HG02759 (cell line): ENCODE results near the gene ADAMTS17.

Source experiments
- ATAC-seq: cut with Tn5 transposase; IDR thresholded peaks from one replicate; pipeline ENCODE4 v1.9.1; 2021; ENCODE audit warnings: mild to moderate bottlenecking, moderate library complexity; ENCODE audit not compliant: unreplicated experiment

Gene ADAMTS17

DNA sequence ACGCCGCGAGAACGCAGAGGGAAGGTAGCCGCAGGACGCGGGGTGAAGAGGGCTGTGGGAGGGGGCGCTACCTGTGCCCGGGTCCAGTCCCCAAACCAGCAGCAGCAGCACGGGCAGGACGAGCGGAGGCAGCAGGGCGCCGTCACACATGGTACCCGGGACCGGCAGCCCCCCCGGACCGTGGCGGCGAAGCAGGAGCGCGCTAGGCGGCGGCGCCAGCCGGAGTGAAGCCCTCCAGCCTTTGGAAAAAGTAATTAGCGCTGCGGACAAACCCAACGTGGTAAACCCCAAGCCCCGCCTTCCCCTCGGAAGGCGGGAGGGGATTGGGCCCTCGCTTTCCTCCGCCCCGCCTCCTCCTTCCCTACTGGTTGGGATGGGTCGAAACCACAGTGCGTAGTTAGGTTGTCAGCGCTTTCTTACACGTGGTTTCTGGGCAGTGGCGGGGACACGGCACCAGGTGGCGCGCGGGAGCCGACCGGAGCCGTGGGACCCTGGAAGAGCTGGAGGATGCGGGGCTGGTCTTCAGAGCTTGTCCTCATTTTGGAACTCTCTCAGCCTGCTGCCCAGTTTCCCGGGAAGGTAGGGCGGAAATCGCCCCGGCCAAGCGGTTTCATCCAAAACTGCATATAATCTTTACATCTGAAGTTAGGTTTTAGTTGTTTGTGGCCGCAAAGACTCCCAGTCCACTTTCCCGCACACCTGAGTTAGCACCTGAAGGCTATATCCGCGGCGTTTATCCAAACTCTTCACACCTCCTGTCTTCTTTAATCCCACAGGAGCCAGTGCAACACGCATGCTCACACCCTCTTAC, at the start of gene ADAMTS17:
Gene ADAMTS17, minus strand, starts transcription at position 226 of the 811 bp plus-strand sequence. Its CDS starts 76 bp downstream, at position 150.
- ATAC-seq: peak; percentile 98

- ATAC-seq: no peak
Observed at GRCh38 chr15:100385300-100386050, 43.7 kb upstream of the ADAMTS17 start.

- no peak for ATAC-seq
Observed at GRCh38 chr15:100384108-100384410, 42.3 kb upstream of the ADAMTS17 start.

- no peak for ATAC-seq
Observed at GRCh38 chr15:100383302-100384107, 41.7 kb upstream of the ADAMTS17 start.

GRCh38 chr15:100373942-100374341, 32.2 kb upstream of the ADAMTS17 start:
- no peak for ATAC-seq

GRCh38 chr15:100373120-100373896, 31.5 kb upstream of the ADAMTS17 start:
- no peak for ATAC-seq

GRCh38 chr15:100372739-100373119, 31.0 kb upstream of the ADAMTS17 start:
- ATAC-seq: no peak

DNA sequence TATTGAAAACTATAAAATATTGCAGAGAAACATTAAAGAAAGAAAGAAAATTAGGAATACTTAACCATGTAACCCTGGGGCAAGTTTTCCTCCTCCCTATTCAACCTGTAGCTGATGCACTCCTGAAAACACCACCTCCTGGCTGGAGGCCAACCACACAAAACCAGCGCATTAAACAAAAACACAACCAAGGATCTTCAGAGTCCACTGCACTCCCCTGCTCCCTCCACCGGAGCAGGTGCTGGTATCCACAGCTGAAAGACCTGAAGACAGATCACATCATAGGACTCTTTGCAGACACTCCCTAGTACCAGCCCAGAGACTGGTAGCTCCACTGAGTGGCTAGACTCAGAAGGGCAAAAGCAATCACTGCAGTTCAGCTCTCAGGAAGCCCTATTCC, 13.6 kb upstream of the ADAMTS17 start:
- ATAC-seq: no peak

DNA sequence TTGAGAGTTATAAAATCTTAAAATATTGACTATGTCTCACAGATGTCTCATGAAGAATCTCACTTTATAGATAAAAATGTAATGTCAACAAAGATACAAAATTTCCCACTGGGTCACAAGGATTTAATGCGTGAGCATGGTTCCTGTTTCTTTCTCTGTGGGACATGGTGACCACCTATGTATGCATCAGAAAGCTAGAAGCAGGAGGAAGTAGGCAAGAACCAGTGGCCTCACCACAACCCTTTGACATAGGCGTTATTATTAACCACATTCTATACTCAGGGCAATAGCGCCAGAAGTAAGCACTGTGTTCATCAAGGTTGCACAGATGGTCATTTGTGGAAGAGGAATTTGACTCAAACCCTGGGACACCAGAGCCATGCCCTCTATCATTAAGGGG, 11.7 kb upstream of the ADAMTS17 start:
- peak; percentile 32 for ATAC-seq

GRCh38 chr15:100350434-100351226, 8.9 kb upstream of the ADAMTS17 start:
- ATAC-seq: no peak

DNA sequence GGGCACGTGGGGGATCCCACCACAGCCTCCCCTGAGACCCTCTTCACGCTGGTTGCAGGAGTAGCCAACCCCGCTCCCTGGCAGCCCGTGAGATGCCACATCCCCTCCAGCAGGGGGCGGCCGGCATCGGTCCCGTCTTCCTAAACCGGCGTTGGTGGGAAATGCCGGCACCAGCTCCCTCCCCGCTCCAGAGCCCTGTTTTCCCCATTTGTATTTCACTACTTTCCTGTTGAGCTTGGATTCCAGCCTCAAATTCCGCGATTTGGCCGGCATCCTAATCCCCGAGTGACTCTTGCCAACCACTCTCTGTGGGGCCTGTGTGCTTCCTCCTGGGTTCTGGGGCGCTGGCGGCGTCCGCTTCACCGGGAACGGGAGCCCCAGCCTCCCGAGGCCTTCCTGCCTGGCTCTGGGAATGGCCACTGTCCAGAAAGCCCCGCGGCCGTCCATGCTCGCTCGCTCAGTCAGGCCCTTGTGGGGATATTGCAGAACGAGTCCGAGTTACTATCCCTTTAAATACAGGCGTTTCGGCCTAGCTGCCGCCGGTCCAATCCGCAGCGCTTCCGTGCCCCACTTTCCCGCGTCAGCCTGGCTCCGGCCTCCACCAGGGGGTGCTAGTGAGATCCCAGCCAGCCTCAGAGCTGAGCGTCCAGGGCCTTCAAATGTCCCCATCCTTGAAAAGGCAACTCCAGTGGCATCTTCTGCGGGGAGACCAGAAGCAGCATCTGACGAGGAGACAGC, 8.1 kb upstream of the ADAMTS17 start:
- ATAC-seq: peak; percentile 90

DNA sequence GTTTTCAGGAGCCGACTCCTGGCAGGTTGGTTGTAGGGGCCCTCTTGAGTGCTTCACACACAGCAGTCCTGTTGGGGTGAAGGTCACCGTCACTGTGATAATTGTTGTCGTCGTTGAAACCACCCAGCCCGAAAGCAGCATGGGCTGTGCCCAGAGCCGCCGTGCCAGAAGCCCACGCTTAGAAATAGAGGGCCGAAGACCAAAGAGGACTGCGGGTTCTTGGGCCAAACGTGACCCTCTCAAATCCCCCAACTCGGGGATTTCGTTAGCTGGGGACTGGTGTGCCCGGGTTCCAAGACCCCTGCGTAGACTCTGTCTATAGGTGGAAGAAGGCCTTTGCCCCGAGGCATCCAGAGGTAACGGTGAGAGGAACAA, 7.5 kb upstream of the ADAMTS17 start:
- no peak for ATAC-seq

- ATAC-seq: no peak
Observed at GRCh38 chr15:100348578-100348977, 6.8 kb upstream of the ADAMTS17 start.

DNA sequence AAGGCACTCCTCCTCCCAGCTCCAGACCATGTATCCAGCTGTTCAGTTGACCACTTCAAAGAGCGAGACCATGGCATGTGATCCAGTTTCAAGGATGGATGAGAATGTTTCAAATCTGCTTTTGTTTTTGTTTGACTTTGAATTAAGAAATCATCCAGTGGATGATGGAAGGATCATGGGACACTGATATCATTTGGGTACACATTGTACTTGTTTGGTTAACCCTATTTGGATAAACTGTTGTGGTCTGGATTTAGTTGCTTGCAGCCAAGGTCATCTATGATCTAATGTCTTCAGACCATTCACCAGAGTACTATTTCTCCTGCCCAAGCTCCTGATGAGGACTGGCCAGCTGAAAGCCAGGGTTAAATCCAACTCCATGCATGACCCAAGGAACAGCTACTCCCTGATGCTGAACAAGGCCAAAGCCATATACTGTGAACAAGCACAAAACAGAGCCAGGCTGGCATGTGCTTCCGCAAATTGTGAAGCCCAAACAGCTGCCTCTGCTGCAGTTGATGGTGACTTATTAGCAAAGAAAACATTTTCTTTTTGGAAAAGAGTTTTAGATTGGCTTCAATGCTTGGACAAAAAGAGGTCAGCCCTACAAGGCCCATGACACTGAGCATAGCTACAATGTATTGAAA, 5.2 kb upstream of the ADAMTS17 start:
- no peak for ATAC-seq

DNA sequence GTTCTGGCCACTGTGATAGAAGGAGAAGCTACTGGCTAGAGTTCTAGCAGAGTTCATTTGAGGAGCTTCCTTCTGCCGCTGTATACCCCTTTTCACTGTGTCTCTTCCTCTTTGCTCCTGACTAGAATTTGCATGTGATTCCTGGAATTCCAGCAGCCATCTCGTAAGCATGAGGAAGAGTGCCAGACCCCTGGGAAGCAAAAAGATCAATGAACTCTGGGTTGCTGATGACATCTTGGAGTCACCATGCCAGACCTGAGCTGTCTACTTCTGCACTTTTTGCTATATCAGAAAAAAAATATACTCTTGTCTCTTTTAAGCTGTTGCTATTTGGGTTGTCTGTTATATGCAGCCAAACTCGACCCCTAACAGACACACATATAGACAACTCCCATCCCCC, 3.7 kb upstream of the ADAMTS17 start:
- ATAC-seq: no peak

DNA sequence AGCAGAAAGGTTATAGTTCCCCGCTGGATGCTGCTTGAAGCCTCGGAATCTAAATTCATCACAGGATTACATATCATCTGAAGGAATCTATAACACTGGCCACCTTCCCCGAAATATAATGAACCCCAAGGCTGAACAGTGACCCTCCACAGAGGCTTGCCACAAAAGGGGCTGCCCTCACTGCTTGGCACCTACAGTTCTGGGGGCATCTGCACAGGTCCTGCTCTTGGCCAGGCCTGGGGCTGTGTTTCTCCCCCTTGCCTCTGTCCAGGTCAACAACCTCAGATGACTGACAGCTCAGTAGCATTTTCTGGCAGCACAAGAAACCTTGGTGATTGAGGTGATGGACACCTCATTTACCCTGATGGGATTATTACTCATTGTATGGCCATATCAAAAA, 1.5 kb upstream of the ADAMTS17 start:
- ATAC-seq: no peak

- ATAC-seq: peak; percentile 18
Observed at GRCh38 chr15:100341239-100341749, 481 bp downstream of the ADAMTS17 start.

DNA sequence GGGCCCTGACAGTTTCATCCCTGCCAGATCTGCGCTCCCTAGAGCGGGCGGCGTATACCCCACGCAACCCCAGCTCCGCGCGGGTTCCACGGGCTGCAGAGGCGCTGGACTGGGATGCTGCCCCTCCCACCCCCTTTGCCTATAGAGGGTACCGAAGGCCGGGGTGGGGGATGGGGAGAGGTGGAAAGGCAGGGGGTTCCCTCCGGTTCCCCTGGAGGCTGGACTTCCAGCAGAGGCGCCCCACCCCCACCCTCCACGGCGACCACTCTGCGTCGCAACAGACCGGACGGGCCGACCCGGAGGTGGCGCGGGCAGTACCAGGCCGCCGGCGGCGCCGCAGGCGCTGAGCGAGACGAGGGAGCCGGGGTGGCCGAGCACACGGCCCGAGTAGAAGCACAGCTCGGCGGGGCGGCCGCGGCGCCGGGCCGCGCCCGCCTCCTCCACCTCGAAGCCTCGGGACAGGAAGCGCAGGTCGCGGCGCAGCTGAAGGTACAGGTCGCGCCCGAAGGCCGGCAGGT, 995 bp downstream of the ADAMTS17 start:
- ATAC-seq: no peak
